ENCODE data around the gene CGRRF1.

The CGRRF1 gene

DNA sequence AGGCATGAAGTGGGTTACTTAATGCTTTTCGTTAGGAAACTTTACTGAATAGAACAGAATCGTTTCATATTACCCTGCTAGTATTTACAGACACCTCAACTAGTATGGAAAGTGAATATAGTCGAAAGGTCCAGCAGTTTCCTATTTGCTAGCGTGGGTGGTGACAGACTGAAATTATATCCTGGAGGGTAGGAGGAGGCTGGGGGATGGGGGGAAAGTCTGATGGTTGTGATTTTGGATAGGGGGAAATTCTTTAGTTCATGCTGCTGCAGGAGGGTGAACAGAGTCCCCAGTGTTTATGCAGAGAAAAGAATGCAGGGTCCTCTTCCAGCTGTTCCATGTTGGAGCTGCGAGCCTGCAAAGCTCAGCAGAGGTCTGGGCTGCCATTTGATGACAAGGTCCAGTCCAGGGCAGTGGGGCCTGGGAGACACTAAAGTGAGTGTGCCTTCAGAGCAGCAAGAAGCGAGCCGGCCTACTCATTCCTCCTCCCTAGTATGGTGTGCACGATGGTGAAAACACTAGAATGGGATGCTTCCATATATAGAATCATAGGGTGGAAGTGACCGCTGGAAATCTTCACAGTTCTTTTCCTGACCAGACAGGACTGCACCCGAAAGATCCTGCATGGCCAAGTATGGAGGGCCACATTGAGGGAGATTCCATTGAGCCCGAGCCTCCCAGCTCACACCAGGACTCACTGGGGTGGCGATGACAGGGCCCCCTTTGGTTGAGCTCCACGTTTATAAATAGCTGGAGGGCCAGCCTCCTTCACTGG lies 59.3 kb downstream of the CGRRF1 start:
- TF ChIP-seq FOXP2 (optimal IDR thresholded peaks at IDR 0.05; ENCODE audit: borderline replicate concordance, extremely low read depth, extremely low read length, insufficient read depth) (no peak), POLR2AphosphoS5 (IDR thresholded peaks at IDR 0.05; ENCODE audit: low read depth, low read length) (no peak), SIN3A (IDR thresholded peaks at IDR 0.05; ENCODE audit: borderline replicate concordance, insufficient read depth, low read length) (no peak), TAF1 (IDR thresholded peaks at IDR 0.05; ENCODE audit: borderline replicate concordance, insufficient read depth, low read length) (no peak)
- TF ChIP-seq, protein P1, sequence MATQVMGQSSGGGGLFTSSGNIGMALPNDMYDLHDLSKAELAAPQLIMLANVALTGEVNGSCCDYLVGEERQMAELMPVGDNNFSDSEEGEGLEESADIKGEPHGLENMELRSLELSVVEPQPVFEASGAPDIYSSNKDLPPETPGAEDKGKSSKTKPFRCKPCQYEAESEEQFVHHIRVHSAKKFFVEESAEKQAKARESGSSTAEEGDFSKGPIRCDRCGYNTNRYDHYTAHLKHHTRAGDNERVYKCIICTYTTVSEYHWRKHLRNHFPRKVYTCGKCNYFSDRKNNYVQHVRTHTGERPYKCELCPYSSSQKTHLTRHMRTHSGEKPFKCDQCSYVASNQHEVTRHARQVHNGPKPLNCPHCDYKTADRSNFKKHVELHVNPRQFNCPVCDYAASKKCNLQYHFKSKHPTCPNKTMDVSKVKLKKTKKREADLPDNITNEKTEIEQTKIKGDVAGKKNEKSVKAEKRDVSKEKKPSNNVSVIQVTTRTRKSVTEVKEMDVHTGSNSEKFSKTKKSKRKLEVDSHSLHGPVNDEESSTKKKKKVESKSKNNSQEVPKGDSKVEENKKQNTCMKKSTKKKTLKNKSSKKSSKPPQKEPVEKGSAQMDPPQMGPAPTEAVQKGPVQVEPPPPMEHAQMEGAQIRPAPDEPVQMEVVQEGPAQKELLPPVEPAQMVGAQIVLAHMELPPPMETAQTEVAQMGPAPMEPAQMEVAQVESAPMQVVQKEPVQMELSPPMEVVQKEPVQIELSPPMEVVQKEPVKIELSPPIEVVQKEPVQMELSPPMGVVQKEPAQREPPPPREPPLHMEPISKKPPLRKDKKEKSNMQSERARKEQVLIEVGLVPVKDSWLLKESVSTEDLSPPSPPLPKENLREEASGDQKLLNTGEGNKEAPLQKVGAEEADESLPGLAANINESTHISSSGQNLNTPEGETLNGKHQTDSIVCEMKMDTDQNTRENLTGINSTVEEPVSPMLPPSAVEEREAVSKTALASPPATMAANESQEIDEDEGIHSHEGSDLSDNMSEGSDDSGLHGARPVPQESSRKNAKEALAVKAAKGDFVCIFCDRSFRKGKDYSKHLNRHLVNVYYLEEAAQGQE (IDR thresholded peaks at IDR 0.05; ENCODE audit: insufficient read depth in 1 of 2, low read depth in 2 of 2, low read length in 2 of 2): no peak

DNA sequence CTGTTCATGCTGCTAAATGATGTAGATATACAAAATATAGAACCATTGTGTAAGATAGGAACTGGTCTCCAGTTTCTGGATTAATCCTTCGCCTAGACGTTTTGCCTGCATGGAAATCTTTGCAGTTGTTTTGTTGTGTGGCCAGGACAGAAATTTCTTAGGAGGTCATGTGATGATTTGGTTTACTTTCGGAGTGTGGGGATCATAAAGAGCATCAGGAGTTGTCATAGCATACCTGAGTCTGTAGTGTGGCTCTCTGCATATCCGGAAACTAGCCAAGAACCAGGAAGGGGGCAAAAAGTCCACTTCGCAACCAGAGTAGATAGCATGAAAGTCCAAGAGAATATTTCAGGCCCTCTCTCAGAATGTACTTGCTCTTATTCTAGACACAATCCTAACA lies 60.3 kb downstream of the CGRRF1 start:
- no peak for TF ChIP-seq FOXP2 (optimal IDR thresholded peaks at IDR 0.05; ENCODE audit: borderline replicate concordance, extremely low read depth, extremely low read length, insufficient read depth)
- TF ChIP-seq, protein P1 (IDR thresholded peaks at IDR 0.05; ENCODE audit: insufficient read depth in 1 of 2, low read depth in 2 of 2, low read length in 2 of 2): no peak
- no peak for TF ChIP-seq POLR2AphosphoS5 (IDR thresholded peaks at IDR 0.05; ENCODE audit: low read depth, low read length)
- no peak for TF ChIP-seq TAF1 (IDR thresholded peaks at IDR 0.05; ENCODE audit: borderline replicate concordance, insufficient read depth, low read length)
- no peak for TF ChIP-seq SIN3A (IDR thresholded peaks at IDR 0.05; ENCODE audit: borderline replicate concordance, insufficient read depth, low read length)

DNA sequence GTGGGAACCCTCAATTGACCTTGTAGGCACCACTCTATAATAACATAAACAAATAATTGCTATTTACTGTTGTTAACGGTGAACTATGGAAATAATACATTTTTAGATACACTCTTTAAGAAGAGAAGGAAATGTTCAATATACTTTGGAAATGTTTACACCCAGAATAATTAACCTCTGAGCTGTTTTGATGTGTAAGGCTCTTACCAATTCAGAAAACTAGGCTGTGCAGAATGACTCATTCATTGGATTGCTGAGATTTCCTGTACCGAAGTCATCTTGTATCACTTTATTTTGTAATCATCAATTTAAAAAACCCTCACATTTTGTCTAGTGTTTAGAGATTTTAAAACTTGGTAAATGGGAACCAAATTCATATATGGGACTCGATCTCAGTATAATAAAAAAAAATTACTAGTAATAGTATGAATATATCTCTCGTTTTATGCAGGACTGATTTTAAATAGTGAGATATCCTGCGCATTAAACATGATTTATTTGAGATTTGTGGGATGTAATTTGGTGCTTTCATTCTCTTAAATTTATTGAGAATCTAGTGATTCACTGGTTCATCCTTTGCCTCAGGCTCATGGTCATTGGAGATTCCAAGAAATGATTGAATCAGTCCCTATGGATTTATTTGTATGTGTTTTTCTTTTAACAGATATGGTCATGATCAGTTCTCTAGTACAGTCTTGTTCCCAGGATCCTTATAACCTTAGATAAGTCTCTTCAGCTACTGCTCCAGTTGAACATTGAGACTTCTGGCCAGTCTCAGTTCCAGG lies 61.1 kb downstream of the CGRRF1 start:
- TF ChIP-seq FOXP2 (optimal IDR thresholded peaks at IDR 0.05; ENCODE audit: borderline replicate concordance, extremely low read depth, extremely low read length, insufficient read depth): no peak
- TF ChIP-seq, protein P1 (IDR thresholded peaks at IDR 0.05; ENCODE audit: insufficient read depth in 1 of 2, low read depth in 2 of 2, low read length in 2 of 2): no peak
- TF ChIP-seq POLR2AphosphoS5 (IDR thresholded peaks at IDR 0.05; ENCODE audit: low read depth, low read length): no peak
- no peak for TF ChIP-seq SIN3A (IDR thresholded peaks at IDR 0.05; ENCODE audit: borderline replicate concordance, insufficient read depth, low read length)
- TF ChIP-seq TAF1 (IDR thresholded peaks at IDR 0.05; ENCODE audit: borderline replicate concordance, insufficient read depth, low read length): no peak

DNA sequence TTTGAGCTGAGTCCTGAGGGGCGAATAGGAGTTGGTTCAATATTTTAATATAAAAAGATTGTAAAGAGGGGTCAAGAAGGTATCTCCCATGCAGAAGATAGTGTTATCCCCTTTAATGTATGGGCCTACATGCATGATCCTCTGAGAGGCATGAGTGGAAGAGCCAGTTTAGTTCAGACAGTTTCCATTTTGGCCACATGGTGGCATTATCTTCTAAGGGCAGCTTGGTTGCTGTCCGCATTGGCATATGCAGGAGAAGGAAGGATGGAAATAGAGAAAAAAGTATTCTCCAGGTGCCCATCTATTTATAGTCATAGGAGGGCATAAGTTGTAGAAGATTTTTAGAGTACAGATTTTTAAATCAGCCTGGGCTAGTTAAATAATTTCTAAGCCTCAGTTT lies 62.6 kb downstream of the CGRRF1 start:
- TF ChIP-seq FOXP2 (optimal IDR thresholded peaks at IDR 0.05; ENCODE audit: borderline replicate concordance, extremely low read depth, extremely low read length, insufficient read depth) (no peak), POLR2AphosphoS5 (IDR thresholded peaks at IDR 0.05; ENCODE audit: low read depth, low read length) (no peak)
- TF ChIP-seq, protein P1 (IDR thresholded peaks at IDR 0.05; ENCODE audit: insufficient read depth in 1 of 2, low read depth in 2 of 2, low read length in 2 of 2): peak in 1 of 2 experiments; percentile 35; a peak in 1 of 4 replicates

All from PFSK-1 (cell line).